ENCODE data around the gene SRPRB. TPM values are rescaled to one million over a fixed set of nuclear protein-coding genes. Genes with fewer than 3 reads are reported as not detected.

SRPRB gene
- polyA plus RNA-seq, 1 donor from 2014 or later, result 46.9 TPM

DNA sequence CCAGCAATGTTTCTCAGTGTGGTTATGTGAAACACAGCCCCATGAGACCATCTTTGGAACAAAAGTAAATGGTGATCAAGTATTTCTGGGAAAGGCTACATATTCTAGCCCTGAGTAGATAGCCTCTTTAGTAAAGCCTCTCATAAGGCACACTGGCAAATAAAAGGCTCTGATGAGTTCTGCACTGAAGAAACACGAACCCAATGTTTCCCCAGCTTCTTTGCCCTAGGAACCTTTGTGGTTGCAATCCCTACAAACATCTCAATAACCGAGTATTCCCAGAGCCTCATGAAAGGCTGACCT, 48.3 kb downstream of the SRPRB start:
- H3K27ac ChIP-seq (ENCODE audit: low read length), result no peak overlapping the region

DNA sequence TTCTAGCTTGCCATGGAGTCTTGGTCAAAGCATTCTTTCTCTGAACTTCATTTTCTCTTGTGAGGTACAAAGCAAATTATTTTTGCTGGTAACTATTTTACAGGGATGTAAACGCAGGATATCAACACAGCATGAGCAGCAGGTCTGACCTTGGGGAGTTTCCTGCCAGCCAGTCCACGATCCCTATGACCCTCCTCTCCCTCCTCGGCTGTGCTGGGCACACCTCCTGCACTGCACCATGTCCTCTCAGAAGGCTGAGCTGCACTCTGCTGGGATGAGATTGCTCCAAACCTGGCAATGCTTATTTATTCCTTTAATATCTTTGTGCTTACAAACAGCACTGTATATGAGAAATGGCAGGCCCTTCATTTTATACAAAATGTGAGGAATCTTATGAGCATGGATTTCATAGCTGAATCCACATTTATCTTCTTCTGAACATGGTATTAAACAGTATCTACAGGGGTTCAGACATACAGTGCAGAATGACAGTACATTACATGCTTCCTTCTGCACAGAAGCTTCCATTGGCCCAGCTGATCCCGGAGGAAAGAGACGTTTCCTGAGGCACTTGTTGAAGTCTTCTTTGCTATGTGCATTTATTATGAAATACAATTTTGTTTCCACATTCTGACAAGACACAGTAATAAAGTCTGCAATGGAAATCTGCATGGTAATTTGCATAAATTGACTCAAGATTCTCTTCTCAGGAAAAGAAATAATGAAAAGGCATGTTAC, 48.8 kb downstream of the SRPRB start:
- H3K9me2 ChIP-seq (ENCODE audit: insufficient read depth, low read length), result no peaks in the 10 kb centered on the region
- H3K79me2 ChIP-seq (replicated peaks; ENCODE audit: insufficient read depth, low read length), result no peaks in the 10 kb centered on the region
- no peaks in the 10 kb centered on the region for H3K9me3 ChIP-seq (ENCODE audit: low read length)
- H3K4me2 ChIP-seq (ENCODE audit: low read length), result no peak overlapping the region
- H4K20me1 ChIP-seq (ENCODE audit: insufficient read depth), result no peaks in the 10 kb centered on the region
- H3K27me3 ChIP-seq (ENCODE audit: insufficient read depth, low read depth, low read length), result no peaks in the 10 kb centered on the region
- H3F3A ChIP-seq (ENCODE audit: insufficient read depth, low read length, poor library complexity, severe bottlenecking), result no peaks in the 10 kb centered on the region
- TF ChIP-seq TAF1 (IDR thresholded peaks at IDR 0.05; ENCODE audit: low read depth), result no peak
- no peak for TF ChIP-seq POLR2AphosphoS5 (IDR thresholded peaks at IDR 0.05)
- TF ChIP-seq, protein P1, sequence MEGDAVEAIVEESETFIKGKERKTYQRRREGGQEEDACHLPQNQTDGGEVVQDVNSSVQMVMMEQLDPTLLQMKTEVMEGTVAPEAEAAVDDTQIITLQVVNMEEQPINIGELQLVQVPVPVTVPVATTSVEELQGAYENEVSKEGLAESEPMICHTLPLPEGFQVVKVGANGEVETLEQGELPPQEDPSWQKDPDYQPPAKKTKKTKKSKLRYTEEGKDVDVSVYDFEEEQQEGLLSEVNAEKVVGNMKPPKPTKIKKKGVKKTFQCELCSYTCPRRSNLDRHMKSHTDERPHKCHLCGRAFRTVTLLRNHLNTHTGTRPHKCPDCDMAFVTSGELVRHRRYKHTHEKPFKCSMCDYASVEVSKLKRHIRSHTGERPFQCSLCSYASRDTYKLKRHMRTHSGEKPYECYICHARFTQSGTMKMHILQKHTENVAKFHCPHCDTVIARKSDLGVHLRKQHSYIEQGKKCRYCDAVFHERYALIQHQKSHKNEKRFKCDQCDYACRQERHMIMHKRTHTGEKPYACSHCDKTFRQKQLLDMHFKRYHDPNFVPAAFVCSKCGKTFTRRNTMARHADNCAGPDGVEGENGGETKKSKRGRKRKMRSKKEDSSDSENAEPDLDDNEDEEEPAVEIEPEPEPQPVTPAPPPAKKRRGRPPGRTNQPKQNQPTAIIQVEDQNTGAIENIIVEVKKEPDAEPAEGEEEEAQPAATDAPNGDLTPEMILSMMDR (IDR thresholded peaks at IDR 0.05; ENCODE audit: poor library complexity, severe bottlenecking), result no peak
- no peak for TF ChIP-seq EP300 (conservative IDR thresholded peaks at IDR 0.05; ENCODE audit: poor library complexity, severe bottlenecking)
- TF ChIP-seq SMC3 (conservative IDR thresholded peaks at IDR 0.05; ENCODE audit: poor library complexity), result no peak
- TF ChIP-seq, protein P2, sequence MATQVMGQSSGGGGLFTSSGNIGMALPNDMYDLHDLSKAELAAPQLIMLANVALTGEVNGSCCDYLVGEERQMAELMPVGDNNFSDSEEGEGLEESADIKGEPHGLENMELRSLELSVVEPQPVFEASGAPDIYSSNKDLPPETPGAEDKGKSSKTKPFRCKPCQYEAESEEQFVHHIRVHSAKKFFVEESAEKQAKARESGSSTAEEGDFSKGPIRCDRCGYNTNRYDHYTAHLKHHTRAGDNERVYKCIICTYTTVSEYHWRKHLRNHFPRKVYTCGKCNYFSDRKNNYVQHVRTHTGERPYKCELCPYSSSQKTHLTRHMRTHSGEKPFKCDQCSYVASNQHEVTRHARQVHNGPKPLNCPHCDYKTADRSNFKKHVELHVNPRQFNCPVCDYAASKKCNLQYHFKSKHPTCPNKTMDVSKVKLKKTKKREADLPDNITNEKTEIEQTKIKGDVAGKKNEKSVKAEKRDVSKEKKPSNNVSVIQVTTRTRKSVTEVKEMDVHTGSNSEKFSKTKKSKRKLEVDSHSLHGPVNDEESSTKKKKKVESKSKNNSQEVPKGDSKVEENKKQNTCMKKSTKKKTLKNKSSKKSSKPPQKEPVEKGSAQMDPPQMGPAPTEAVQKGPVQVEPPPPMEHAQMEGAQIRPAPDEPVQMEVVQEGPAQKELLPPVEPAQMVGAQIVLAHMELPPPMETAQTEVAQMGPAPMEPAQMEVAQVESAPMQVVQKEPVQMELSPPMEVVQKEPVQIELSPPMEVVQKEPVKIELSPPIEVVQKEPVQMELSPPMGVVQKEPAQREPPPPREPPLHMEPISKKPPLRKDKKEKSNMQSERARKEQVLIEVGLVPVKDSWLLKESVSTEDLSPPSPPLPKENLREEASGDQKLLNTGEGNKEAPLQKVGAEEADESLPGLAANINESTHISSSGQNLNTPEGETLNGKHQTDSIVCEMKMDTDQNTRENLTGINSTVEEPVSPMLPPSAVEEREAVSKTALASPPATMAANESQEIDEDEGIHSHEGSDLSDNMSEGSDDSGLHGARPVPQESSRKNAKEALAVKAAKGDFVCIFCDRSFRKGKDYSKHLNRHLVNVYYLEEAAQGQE (IDR thresholded peaks at IDR 0.05; ENCODE audit: borderline replicate concordance), result no peak
- TF ChIP-seq MXI1 (conservative IDR thresholded peaks at IDR 0.05; ENCODE audit: poor library complexity, severe bottlenecking), result no peak
- TF ChIP-seq EZH2 (IDR thresholded peaks at IDR 0.05; ENCODE audit: borderline replicate concordance, insufficient read depth, low read length, poor library complexity, severe bottlenecking), result no peak
- TF ChIP-seq RAD21 (conservative IDR thresholded peaks at IDR 0.05), result no peak
- no peak overlapping the region for H3K9ac ChIP-seq (ENCODE audit: low read length)
- H3K4me3 ChIP-seq (ENCODE audit: low read length), result peak overlapping the region; percentile 30
- H3K27ac ChIP-seq (ENCODE audit: low read length), result peak overlapping the region; percentile 18
- H3K36me3 ChIP-seq (ENCODE audit: insufficient read depth, low read length), result no peaks in the 10 kb centered on the region
- H2AFZ ChIP-seq (ENCODE audit: low read depth, low read length), result no peak overlapping the region

More for the DNA sequence above, 48.3 kb downstream of the SRPRB start:
- Histone ChIP-seq H3K9me3 (ENCODE audit: low read length) (no peaks in the 10 kb centered on the region), H3K9ac (ENCODE audit: low read length) (no peak overlapping the region), H3K79me2 (replicated peaks; ENCODE audit: insufficient read depth, low read length) (no peaks in the 10 kb centered on the region), H3K36me3 (ENCODE audit: insufficient read depth, low read length) (no peaks in the 10 kb centered on the region), H3K27me3 (ENCODE audit: insufficient read depth, low read depth, low read length) (no peaks in the 10 kb centered on the region), H3K4me2 (ENCODE audit: low read length) (no peak overlapping the region), H4K20me1 (ENCODE audit: insufficient read depth) (no peaks in the 10 kb centered on the region), H3K4me3 (ENCODE audit: low read length) (no peak overlapping the region), H3F3A (ENCODE audit: insufficient read depth, low read length, poor library complexity, severe bottlenecking) (no peaks in the 10 kb centered on the region), H3K9me2 (ENCODE audit: insufficient read depth, low read length) (no peaks in the 10 kb centered on the region), H2AFZ (ENCODE audit: low read depth, low read length) (no peak overlapping the region)
- TF ChIP-seq MXI1 (conservative IDR thresholded peaks at IDR 0.05; ENCODE audit: poor library complexity, severe bottlenecking) (no peak), EZH2 (IDR thresholded peaks at IDR 0.05; ENCODE audit: borderline replicate concordance, insufficient read depth, low read length, poor library complexity, severe bottlenecking) (no peak), RAD21 (conservative IDR thresholded peaks at IDR 0.05) (no peak), TAF1 (IDR thresholded peaks at IDR 0.05; ENCODE audit: low read depth) (no peak), POLR2AphosphoS5 (IDR thresholded peaks at IDR 0.05) (no peak), EP300 (conservative IDR thresholded peaks at IDR 0.05; ENCODE audit: poor library complexity, severe bottlenecking) (no peak), SMC3 (conservative IDR thresholded peaks at IDR 0.05; ENCODE audit: poor library complexity) (no peak)
- TF ChIP-seq, protein P2 (IDR thresholded peaks at IDR 0.05; ENCODE audit: borderline replicate concordance), result no peak
- TF ChIP-seq, protein P1 (IDR thresholded peaks at IDR 0.05; ENCODE audit: poor library complexity, severe bottlenecking), result no peak

All from neural cell (in vitro differentiated cells).